ENCODE measurements around the gene FBXW7. TPM values are rescaled to one million over a fixed set of nuclear protein-coding genes. Genes with fewer than 3 reads are reported as not detected.

FBXW7 gene
- total RNA-seq, 1 experiment from 2014 or later, result 23.0 TPM

- TF ChIP-seq STAT6 (CRISPR knock-in tag; conservative IDR thresholded peaks at IDR 0.05; ENCODE audit: low read depth), result no peak
- no peak for TF ChIP-seq GRHL2 (CRISPR knock-in tag; IDR thresholded peaks at IDR 0.05; ENCODE audit: insufficient replicate concordance, severe bottlenecking)
- no peak for TF ChIP-seq SMAD3 (CRISPR knock-in tag; IDR thresholded peaks at IDR 0.05; ENCODE audit: borderline replicate concordance)
- TF ChIP-seq, protein P1, sequence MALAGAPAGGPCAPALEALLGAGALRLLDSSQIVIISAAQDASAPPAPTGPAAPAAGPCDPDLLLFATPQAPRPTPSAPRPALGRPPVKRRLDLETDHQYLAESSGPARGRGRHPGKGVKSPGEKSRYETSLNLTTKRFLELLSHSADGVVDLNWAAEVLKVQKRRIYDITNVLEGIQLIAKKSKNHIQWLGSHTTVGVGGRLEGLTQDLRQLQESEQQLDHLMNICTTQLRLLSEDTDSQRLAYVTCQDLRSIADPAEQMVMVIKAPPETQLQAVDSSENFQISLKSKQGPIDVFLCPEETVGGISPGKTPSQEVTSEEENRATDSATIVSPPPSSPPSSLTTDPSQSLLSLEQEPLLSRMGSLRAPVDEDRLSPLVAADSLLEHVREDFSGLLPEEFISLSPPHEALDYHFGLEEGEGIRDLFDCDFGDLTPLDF (CRISPR knock-in tag; IDR thresholded peaks at IDR 0.05), result no peak
- TF ChIP-seq, protein P2, sequence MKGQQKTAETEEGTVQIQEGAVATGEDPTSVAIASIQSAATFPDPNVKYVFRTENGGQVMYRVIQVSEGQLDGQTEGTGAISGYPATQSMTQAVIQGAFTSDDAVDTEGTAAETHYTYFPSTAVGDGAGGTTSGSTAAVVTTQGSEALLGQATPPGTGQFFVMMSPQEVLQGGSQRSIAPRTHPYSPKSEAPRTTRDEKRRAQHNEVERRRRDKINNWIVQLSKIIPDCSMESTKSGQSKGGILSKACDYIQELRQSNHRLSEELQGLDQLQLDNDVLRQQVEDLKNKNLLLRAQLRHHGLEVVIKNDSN (CRISPR knock-in tag; IDR thresholded peaks at IDR 0.05), result no peak
- no peak for TF ChIP-seq EMX1 (CRISPR knock-in tag; IDR thresholded peaks at IDR 0.05)
Observed at GRCh38 chr4:152401424-152401823, 134.5 kb downstream of the FBXW7 start (continued).

GRCh38 chr4:152399246-152399645 is 136.6 kb downstream of the FBXW7 start:
- TF ChIP-seq FOXP4 (CRISPR knock-in tag; IDR thresholded peaks at IDR 0.05) (no peak), TEAD1 (CRISPR knock-in tag; IDR thresholded peaks at IDR 0.05) (no peak), NR3C1 (CRISPR knock-in tag; conservative IDR thresholded peaks at IDR 0.05; ENCODE audit: low read depth) (no peak), ZBTB21 (CRISPR knock-in tag; IDR thresholded peaks at IDR 0.05; ENCODE audit: borderline replicate concordance) (no peak), GTF2I (CRISPR knock-in tag; conservative IDR thresholded peaks at IDR 0.05) (no peak), JAZF1 (CRISPR knock-in tag; IDR thresholded peaks at IDR 0.05) (no peak), IRF2 (CRISPR knock-in tag; IDR thresholded peaks at IDR 0.05; ENCODE audit: borderline replicate concordance, low read depth) (no peak), SOX15 (CRISPR knock-in tag; IDR thresholded peaks at IDR 0.05) (no peak), ZMAT4 (CRISPR knock-in tag; IDR thresholded peaks at IDR 0.05) (no peak), HMGA2 (CRISPR knock-in tag; IDR thresholded peaks at IDR 0.05) (no peak), TEAD4 (CRISPR knock-in tag; IDR thresholded peaks at IDR 0.05) (no peak), ELF4 (CRISPR knock-in tag; IDR thresholded peaks at IDR 0.05; ENCODE audit: low read depth) (no peak), NR1H2 (CRISPR knock-in tag; IDR thresholded peaks at IDR 0.05) (no peak), NR2C2 (CRISPR knock-in tag; IDR thresholded peaks at IDR 0.05) (no peak), PRRX2 (CRISPR knock-in tag; IDR thresholded peaks at IDR 0.05) (no peak)
- TF ChIP-seq, protein P3, sequence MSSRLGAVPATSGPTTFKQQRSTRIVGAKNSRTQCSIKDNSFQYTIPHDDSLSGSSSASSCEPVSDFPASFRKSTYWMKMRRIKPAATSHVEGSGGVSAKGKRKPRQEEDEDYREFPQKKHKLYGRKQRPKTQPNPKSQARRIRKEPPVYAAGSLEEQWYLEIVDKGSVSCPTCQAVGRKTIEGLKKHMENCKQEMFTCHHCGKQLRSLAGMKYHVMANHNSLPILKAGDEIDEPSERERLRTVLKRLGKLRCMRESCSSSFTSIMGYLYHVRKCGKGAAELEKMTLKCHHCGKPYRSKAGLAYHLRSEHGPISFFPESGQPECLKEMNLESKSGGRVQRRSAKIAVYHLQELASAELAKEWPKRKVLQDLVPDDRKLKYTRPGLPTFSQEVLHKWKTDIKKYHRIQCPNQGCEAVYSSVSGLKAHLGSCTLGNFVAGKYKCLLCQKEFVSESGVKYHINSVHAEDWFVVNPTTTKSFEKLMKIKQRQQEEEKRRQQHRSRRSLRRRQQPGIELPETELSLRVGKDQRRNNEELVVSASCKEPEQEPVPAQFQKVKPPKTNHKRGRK (CRISPR knock-in tag; IDR thresholded peaks at IDR 0.05; ENCODE audit: borderline replicate concordance), result no peak
- TF ChIP-seq, protein P1 (CRISPR knock-in tag; IDR thresholded peaks at IDR 0.05), result no peak
- CTCF ChIA-PET, result no interaction called here
- Mint-ChIP-seq H3K27ac (0 out of 2 replicates have a peak overlapping the region, but pooled peaks have one; percentile 33), H3K27me3 (ENCODE audit: low read depth) (no peaks in the 10 kb centered on the region), H3K4me3 (no peak overlapping the region), H3K36me3 (peaks cover 5% of the 10 kb centered on the region), H3K4me1 (peaks cover 12% of the 10 kb centered on the region), H3K9me3 (peaks cover 4% of the 10 kb centered on the region; the same call in 1 of the 2 replicates)
- no peak for ATAC-seq
- POLR2A ChIA-PET, result no interaction called here
- no peak for DNase-seq (ENCODE audit: low spot score)

All from WTC11 (cell line).